ENCODE results near the gene SHISA7. TPM values are rescaled to one million over a fixed set of nuclear protein-coding genes. Genes with fewer than 3 reads are reported as not detected.

SHISA7 gene
- polyA plus RNA-seq, 3 donors from 2014 or later = not detected

- Mint-ChIP-seq H3K9me3 (no peaks in the 10 kb centered on the region), H3K27ac (peak overlapping the region; percentile 60 to 93 (median 79)), H3K27me3 (ENCODE audit: low read depth in 3 of 3) (peaks cover 2 to 11% (median 4%) of the 10 kb centered on the region in 3 donors), H3K4me3 (peak overlapping the region; percentile 59 to 84 (median 77)), H3K4me1 (peaks cover 0 to 8% of the 10 kb centered on the region in 2 donors), H3K36me3 (no peaks in the 10 kb centered on the region)
- no peak for DNase-seq
Observed at GRCh38 chr19:55485439-55486011, 42.4 kb upstream of the SHISA7 start.

DNA sequence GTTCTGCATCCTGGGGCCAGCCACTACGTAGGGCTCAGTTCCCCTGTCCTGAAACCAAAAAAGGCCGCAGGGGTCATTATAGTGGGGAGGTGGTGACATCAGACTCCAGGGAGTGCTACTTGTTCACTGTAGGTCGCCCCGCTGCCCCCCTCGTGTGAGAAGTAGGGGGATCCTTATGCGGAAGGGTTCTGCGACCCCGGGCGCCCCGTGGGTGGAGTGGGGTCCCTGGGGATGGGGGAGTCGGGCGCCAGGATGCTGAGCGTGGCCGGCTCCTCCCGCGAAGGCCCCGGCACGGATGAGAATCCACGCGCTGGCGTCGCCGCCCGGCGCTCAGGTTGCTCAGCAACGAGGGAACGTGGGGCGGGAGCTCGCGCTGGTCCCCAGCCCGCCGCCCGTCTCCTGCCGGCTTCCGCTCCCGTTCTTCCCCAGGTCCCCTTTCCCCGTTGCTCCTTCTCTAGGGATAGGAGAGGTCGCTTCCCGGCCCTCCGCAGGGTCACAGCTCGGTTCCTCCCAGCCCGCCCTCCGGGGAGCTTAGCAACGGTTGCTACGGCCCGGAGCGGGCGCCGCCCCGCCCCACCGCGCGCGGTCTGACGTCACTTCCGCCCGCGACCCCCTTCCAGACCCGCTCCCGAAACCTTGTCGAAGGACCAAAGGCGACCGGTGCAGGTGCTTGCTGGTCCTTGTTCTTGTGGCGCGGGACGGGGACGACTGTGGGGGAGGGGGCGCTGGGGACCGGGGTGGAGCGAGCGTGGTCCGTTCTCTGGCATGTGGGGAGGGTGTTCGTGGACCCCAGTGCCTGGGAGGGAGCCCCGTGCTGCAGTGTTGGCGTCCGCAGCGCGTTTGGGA lies 41.7 kb upstream of the SHISA7 start, which contains the start of gene NAT14:
NAT14 (plus strand) TSS at position 596 of the 846 bp plus-strand sequence. CDS start 521 bp downstream, outside the sequence.
- peaks cover 3 to 10% of the 10 kb centered on the region in 2 donors for H3K4me1 Mint-ChIP-seq
- peak; percentile 65 to 76 (median 70) for DNase-seq
- peak within 1 kb of the TSS; percentile 59 to 84 (median 77) for H3K4me3 Mint-ChIP-seq

DNA sequence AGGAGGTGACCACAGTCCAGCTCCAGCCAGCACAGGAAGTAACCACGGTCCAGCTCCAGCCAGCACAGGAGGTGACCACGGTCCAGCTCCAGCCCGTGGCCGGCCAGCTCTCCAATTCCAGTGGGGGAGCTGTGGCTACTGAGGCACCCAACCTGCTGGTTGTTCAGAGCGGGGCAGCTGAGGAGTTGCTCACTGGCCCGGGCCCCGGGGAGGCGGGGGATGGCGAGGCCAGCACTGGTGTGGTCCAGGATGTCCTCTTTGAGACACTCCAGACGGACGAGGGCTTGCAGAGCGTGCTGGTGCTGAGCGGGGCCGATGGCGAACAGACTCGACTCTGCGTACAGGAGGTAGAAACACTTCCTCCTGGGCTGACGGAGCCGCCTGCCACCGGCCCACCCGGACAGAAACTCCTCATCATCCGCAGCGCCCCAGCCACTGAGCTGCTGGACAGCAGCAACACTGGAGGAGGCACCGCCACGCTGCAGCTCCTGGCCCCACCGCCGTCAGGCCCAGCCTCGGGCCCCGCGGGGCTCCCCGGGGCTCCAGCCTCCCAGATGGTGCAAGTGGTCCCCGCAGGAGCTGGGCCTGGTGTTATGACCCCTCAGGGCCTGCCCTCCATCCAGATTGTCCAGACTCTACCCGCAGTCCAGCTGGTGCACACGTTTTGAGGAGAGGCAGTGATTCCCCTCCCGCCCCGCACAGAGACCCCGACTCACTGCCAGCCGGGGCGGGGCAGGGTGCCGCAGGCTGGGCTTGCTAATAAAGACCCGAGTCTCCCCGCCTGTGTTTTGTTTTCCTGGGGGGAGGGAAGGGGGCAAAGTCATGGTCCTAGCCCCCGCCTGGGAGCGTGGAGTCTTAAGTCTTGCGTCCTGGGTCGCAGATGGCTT lies 40.8 kb upstream of the SHISA7 start:
- Mint-ChIP-seq H3K4me1 (peaks cover 11 to 18% of the 10 kb centered on the region in 2 donors), H3K27ac (peak overlapping the region in 2 of 6 donors; percentile 40 to 74), H3K36me3 (no peaks in the 10 kb centered on the region), H3K27me3 (ENCODE audit: low read depth in 3 of 3) (peaks cover 2 to 13% (median 6%) of the 10 kb centered on the region in 3 donors), H3K4me3 (peak overlapping the region; percentile 46 to 76 (median 62)), H3K9me3 (no peaks in the 10 kb centered on the region)
- DNase-seq = no peak

More for the DNA sequence above, 41.7 kb upstream of the SHISA7 start, which contains the start of gene NAT14:
- H3K27me3 Mint-ChIP-seq (ENCODE audit: low read depth in 3 of 3) = peaks cover 2 to 12% (median 6%) of the 10 kb centered on the region in 3 donors
- peak within 1 kb of the TSS; percentile 60 to 93 (median 79) for H3K27ac Mint-ChIP-seq
- H3K36me3 Mint-ChIP-seq = no peaks in the 10 kb centered on the region
- H3K9me3 Mint-ChIP-seq = no peaks in the 10 kb centered on the region

GRCh38 chr19:55482967-55483705 lies 40.0 kb upstream of the SHISA7 start:
- DNase-seq = no peak
- no peaks in the 10 kb centered on the region for H3K9me3 Mint-ChIP-seq
- peaks cover 19 to 25% of the 10 kb centered on the region in 2 donors for H3K4me1 Mint-ChIP-seq
- peaks cover 0 to 4% (median 0%) of the 10 kb centered on the region in 3 donors for H3K36me3 Mint-ChIP-seq
- H3K27me3 Mint-ChIP-seq (ENCODE audit: low read depth in 3 of 3) = peaks cover 2 to 13% (median 6%) of the 10 kb centered on the region in 3 donors
- H3K4me3 Mint-ChIP-seq = peak overlapping the region in 1 of 5 donors; percentile 40
- no peak overlapping the region for H3K27ac Mint-ChIP-seq

DNA sequence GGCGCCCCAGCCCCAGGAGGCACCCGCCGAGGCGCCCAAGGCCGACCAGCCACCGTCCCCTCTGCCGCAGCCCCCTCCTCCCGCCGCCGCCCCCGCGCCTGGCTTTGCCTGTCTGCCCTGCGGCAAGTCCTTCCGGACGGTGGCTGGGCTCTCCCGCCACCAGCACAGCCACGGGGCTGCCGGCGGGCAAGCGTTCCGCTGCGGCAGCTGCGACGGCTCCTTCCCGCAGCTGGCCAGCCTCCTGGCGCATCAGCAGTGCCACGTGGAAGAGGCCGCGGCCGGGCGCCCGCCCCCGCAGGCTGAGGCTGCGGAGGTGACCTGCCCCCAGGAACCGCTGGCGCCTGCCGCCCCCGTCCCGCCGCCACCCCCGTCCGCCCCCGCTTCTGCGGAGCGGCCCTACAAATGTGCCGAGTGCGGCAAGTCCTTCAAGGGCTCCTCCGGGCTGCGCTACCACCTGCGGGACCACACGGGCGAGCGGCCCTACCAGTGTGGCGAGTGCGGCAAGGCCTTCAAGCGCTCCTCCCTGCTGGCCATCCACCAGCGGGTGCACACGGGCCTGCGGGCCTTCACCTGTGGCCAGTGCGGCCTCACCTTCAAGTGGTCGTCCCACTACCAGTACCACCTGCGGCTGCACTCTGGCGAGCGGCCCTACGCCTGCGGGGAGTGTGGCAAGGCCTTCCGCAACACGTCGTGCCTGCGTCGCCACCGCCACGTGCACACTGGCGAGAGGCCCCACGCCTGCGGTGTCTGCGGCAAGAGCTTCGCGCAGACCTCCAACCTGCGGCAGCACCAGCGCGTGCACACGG lies 39.3 kb upstream of the SHISA7 start:
- DNase-seq = no peak
- H3K4me1 Mint-ChIP-seq = peaks cover 27 to 31% of the 10 kb centered on the region in 2 donors
- no peaks in the 10 kb centered on the region for H3K9me3 Mint-ChIP-seq
- peaks cover 0 to 13% (median 6%) of the 10 kb centered on the region in 3 donors for H3K27me3 Mint-ChIP-seq (ENCODE audit: low read depth in 3 of 3)
- no peak overlapping the region for H3K4me3 Mint-ChIP-seq
- peaks cover 0 to 4% (median 0%) of the 10 kb centered on the region in 3 donors for H3K36me3 Mint-ChIP-seq
- no peak overlapping the region for H3K27ac Mint-ChIP-seq

DNA sequence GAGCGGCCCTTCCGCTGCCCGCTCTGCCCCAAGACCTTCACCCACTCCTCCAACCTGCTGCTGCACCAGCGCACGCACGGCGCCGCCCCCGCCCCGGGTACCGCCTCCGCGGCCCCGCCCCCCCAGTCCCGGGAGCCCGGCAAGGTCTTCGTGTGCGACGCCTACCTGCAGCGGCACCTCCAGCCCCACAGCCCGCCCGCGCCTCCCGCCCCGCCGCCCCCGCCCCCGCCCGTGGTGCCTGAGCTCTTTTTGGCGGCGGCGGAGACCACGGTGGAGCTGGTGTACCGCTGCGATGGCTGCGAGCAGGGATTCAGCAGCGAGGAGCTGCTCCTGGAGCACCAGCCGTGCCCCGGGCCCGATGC lies 38.7 kb upstream of the SHISA7 start:
- Mint-ChIP-seq H3K36me3 (peaks cover 0 to 4% (median 0%) of the 10 kb centered on the region in 3 donors), H3K9me3 (no peaks in the 10 kb centered on the region), H3K27me3 (ENCODE audit: low read depth in 3 of 3) (peaks cover 0 to 16% (median 11%) of the 10 kb centered on the region in 3 donors), H3K27ac (no peak overlapping the region), H3K4me1 (peaks cover 33 to 37% of the 10 kb centered on the region in 2 donors), H3K4me3 (no peak overlapping the region)
- DNase-seq = no peak

DNA sequence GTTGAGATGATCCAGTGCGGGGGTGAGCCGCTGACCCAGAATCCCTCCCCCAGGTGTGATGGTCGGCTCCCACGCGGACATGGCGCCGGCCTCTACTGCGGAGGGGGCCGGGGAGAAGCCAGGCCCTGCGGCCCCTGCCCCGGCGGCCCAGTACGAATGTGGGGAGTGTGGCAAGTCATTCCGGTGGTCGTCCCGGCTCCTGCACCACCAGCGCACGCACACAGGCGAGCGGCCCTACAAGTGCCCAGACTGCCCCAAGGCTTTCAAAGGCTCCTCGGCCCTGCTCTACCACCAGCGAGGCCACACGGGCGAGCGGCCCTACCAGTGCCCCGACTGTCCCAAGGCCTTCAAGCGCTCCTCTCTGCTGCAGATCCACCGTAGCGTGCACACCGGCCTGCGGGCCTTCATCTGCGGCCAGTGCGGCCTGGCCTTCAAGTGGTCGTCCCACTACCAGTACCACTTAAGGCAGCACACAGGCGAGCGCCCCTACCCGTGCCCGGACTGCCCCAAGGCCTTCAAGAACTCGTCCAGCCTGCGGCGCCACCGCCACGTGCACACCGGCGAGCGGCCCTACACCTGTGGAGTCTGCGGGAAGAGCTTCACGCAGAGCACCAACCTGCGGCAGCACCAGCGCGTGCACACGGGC lies 38.2 kb upstream of the SHISA7 start:
- peaks cover 0 to 18% (median 11%) of the 10 kb centered on the region in 3 donors for H3K27me3 Mint-ChIP-seq (ENCODE audit: low read depth in 3 of 3)
- no peaks in the 10 kb centered on the region for H3K9me3 Mint-ChIP-seq
- no peak overlapping the region for H3K4me3 Mint-ChIP-seq
- peaks cover 0 to 4% (median 0%) of the 10 kb centered on the region in 3 donors for H3K36me3 Mint-ChIP-seq
- no peak overlapping the region for H3K27ac Mint-ChIP-seq
- DNase-seq = no peak
- H3K4me1 Mint-ChIP-seq = peaks cover 33 to 37% of the 10 kb centered on the region in 2 donors

DNA sequence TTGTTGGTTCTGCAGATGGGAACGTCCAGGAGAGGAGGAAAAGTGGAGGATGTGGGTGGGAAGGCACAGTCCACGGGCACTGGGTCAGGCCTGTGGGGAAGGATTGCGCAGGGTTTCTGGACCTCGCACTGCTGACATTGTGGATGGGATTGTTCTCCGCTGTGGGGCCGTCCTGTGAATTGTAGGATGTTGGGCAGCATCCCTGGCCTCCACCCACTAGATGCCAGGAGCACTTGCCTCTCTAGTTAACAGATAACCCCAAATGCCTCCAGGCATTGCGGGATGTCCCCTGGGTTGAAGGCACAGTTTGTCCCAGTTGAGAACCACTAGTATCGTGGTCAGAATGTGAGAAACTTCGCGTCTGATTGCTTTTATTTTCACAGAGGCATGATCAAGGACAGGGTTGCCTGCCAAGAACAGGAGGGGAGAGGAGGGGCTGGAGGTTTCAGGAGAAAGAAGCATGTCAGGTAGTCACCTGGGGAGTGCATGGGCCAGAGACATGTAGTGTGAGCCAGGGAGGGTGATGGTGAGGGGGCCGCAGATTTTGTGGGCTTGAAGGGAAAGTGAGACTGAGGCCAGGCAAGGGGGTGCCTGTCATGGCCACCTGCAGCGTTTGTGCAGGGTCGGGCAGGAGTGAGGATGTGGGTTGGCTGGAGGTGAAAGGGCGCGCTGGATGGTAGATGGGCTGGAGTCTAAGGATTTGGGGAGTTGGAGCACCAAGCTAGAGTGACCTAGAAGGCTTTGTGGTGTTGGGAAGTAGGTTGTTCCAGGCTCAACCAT lies 36.5 kb upstream of the SHISA7 start:
- Mint-ChIP-seq H3K27me3 (ENCODE audit: low read depth in 3 of 3) (peaks cover 2 to 14% (median 8%) of the 10 kb centered on the region in 3 donors), H3K9me3 (no peaks in the 10 kb centered on the region), H3K4me1 (peaks cover 38% of the 10 kb centered on the region in 2 donors), H3K27ac (peak overlapping the region in 4 of 6 donors; percentile 15 to 78 (median 54)), H3K4me3 (peak overlapping the region; percentile 27 to 88 (median 30)), H3K36me3 (peaks cover 0 to 4% (median 0%) of the 10 kb centered on the region in 3 donors)
- DNase-seq = no peak

DNA sequence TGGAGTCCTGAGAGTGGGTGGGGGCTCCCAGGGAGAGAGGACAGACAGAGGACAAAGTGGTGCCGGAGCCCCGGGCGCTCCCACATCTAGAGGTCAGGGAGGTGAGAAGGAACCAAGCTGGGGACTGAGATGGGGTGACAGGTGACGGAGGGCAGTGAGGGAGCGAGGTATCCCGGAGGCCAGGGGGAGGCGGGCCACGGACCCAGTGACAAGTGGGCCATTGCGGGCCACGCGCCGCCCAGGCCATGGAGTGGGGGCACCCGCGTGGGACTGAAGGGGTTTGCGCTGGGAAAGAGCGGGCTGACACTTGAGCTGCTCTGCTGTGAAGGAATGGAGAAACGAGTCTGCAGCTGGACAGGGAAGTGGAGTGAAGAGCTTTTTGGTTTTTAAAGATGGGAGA lies 35.9 kb upstream of the SHISA7 start:
- H3K36me3 Mint-ChIP-seq = peaks cover 0 to 4% (median 0%) of the 10 kb centered on the region in 3 donors
- peak overlapping the region; percentile 16 to 88 (median 30) for H3K4me3 Mint-ChIP-seq
- no peak for DNase-seq
- peaks cover 36 to 38% of the 10 kb centered on the region in 2 donors for H3K4me1 Mint-ChIP-seq
- peak overlapping the region in 3 of 6 donors; percentile 33 to 80 (median 78) for H3K27ac Mint-ChIP-seq
- H3K9me3 Mint-ChIP-seq = no peaks in the 10 kb centered on the region
- peaks cover 2 to 14% (median 8%) of the 10 kb centered on the region in 3 donors for H3K27me3 Mint-ChIP-seq (ENCODE audit: low read depth in 3 of 3)

DNA sequence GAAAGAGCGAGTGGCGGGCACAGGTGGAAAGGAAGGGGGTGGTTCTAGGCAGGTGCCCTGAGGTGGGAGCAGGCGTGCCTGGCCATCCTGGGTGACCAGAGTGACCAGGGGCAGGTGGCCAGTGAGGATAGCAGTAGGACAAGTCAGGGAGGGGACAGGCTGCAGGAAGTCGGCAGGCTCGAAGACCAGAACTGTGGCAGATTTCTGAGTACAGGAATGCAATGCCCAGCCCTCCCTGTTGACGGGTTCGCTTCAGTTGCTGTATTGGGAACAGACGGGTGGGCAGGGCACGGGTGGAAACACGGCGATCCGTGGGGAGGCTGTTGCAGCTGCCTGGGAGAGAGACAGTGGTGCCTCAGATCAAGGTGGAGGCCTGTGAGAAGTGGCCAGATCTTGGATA lies 35.3 kb upstream of the SHISA7 start:
- Mint-ChIP-seq H3K27me3 (ENCODE audit: low read depth in 3 of 3) (peaks cover 2 to 14% (median 8%) of the 10 kb centered on the region in 3 donors), H3K27ac (peak overlapping the region in 4 of 6 donors; percentile 55 to 73 (median 68)), H3K36me3 (peaks cover 0 to 4% (median 0%) of the 10 kb centered on the region in 3 donors), H3K4me1 (peaks cover 36 to 38% of the 10 kb centered on the region in 2 donors), H3K4me3 (peak overlapping the region; percentile 3 to 88 (median 55)), H3K9me3 (no peaks in the 10 kb centered on the region)
- no peak for DNase-seq

DNA sequence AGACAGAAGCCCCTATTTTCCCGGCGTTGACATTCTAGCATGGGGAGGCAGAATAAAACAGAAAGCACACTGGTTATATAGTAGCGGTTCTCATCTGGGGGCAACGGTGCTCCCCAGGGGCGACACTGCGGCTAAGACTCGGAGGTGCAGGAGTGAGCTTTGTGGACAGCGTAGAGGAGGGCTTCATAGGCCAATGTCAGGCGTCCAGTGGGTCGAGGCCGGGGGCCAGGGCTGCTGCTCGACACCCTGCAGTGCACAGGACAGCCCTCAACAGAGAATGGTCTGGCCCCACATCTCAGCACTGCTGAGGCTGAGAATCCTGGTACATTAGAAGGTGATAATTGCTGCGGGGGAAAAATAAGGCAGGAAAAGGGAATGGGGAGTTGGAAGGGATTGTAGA lies 34.8 kb upstream of the SHISA7 start:
- peak overlapping the region; percentile 3 to 88 (median 55) for H3K4me3 Mint-ChIP-seq
- H3K36me3 Mint-ChIP-seq = peaks cover 0 to 4% (median 0%) of the 10 kb centered on the region in 3 donors
- no peak for DNase-seq

More for the DNA sequence above, 34.8 kb upstream of the SHISA7 start:
- H3K9me3 Mint-ChIP-seq = no peaks in the 10 kb centered on the region
- peaks cover 36 to 38% of the 10 kb centered on the region in 2 donors for H3K4me1 Mint-ChIP-seq
- H3K27ac Mint-ChIP-seq = peak overlapping the region in 5 of 6 donors; percentile 34 to 73 (median 62)
- peaks cover 2 to 13% (median 8%) of the 10 kb centered on the region in 3 donors for H3K27me3 Mint-ChIP-seq (ENCODE audit: low read depth in 3 of 3)
